ENCODE measurements around the gene EPM2AIP1.
"Not testable (repeated sequence)": the region's sequence is repeated elsewhere in the genome, so short reads cannot be mapped to it uniquely, and the experiment has no call there.

Gene EPM2AIP1

GRCh38 chr3:36992806-36993325, at the start of gene EPM2AIP1:
EPM2AIP1 (minus strand) TSS chr3:36993131; CDS start chr3:36993077, 54 bp downstream.
- peak; percentile 93 for DNase-seq (ENCODE audit: low read depth)

- DNase-seq (ENCODE audit: low read depth) = not testable (repeated sequence)
These were observed 49.8 kb upstream of the EPM2AIP1 start for GRCh38 chr3:37042712-37043111.

- no peak for DNase-seq (ENCODE audit: low read depth)
These were observed 48.7 kb upstream of the EPM2AIP1 start for GRCh38 chr3:37041546-37042195.

GRCh38 chr3:37040231-37040630, 47.3 kb upstream of the EPM2AIP1 start:
- DNase-seq (ENCODE audit: low read depth) = no peak

GRCh38 chr3:37039161-37039846, 46.4 kb upstream of the EPM2AIP1 start:
- DNase-seq (ENCODE audit: low read depth) = no peak

- DNase-seq (ENCODE audit: low read depth) = no peak
These were observed 44.4 kb upstream of the EPM2AIP1 start for GRCh38 chr3:37037352-37037751.

GRCh38 chr3:37032961-37033360, 40.0 kb upstream of the EPM2AIP1 start:
- DNase-seq (ENCODE audit: low read depth) = no peak

GRCh38 chr3:37031096-37031682, 38.3 kb upstream of the EPM2AIP1 start:
- DNase-seq (ENCODE audit: low read depth) = no peak

- DNase-seq (ENCODE audit: low read depth) = no peak
These were observed 37.7 kb upstream of the EPM2AIP1 start for GRCh38 chr3:37030588-37030987.

- DNase-seq (ENCODE audit: low read depth) = no peak
These were observed 36.7 kb upstream of the EPM2AIP1 start for GRCh38 chr3:37029516-37030163.

GRCh38 chr3:37029111-37029510, 36.2 kb upstream of the EPM2AIP1 start:
- DNase-seq (ENCODE audit: low read depth) = no peak

GRCh38 chr3:37028329-37028728, 35.4 kb upstream of the EPM2AIP1 start:
- no peak for DNase-seq (ENCODE audit: low read depth)

- no peak for DNase-seq (ENCODE audit: low read depth)
These were observed 33.9 kb upstream of the EPM2AIP1 start for GRCh38 chr3:37026851-37027250.

- no peak for DNase-seq (ENCODE audit: low read depth)
These were observed 32.8 kb upstream of the EPM2AIP1 start for GRCh38 chr3:37025561-37026335.

GRCh38 chr3:37024820-37025405, 32.0 kb upstream of the EPM2AIP1 start:
- no peak for DNase-seq (ENCODE audit: low read depth)

- no peak for DNase-seq (ENCODE audit: low read depth)
These were observed 31.2 kb upstream of the EPM2AIP1 start for GRCh38 chr3:37024092-37024491.

GRCh38 chr3:37017683-37018082, 24.8 kb upstream of the EPM2AIP1 start:
- no peak for DNase-seq (ENCODE audit: low read depth)

GRCh38 chr3:37016903-37017302, 24.0 kb upstream of the EPM2AIP1 start:
- no peak for DNase-seq (ENCODE audit: low read depth)

GRCh38 chr3:37015642-37016041, 22.7 kb upstream of the EPM2AIP1 start:
- no peak for DNase-seq (ENCODE audit: low read depth)

- no peak for DNase-seq (ENCODE audit: low read depth)
These were observed 21.7 kb upstream of the EPM2AIP1 start for GRCh38 chr3:37014620-37015019.

All from activated T-helper 9 cell treated with anti-CD3 and anti-CD28 coated beads, Interleukin-2, amount 50 U/mL, for 16 hours (primary cell).